Nephron (organoid): ENCODE measurements around the gene MORN4.

Source experiments
- H3K27ac Mint-ChIP-seq, 3 experiments: 2 replicates each; pipeline ENCODE4 v1.8.0; 2020; ENCODE audit warnings: mixed read lengths in 3 of 3, mild to moderate bottlenecking in 2 of 3, moderate library complexity in 1 of 3
- H3K27me3 Mint-ChIP-seq: 2 replicates; pipeline ENCODE4 v1.8.0; 2021; ENCODE audit warnings: low read depth, mild to moderate bottlenecking, moderate library complexity, mixed read lengths
- H3K36me3 Mint-ChIP-seq: 2 replicates; pipeline ENCODE4 v1.8.0; 2020; ENCODE audit warnings: low read depth, mixed read lengths
- H3K4me1 Mint-ChIP-seq: 2 replicates; pipeline ENCODE4 v1.8.0; 2020; ENCODE audit warnings: mixed read lengths
- H3K4me3 Mint-ChIP-seq, 3 experiments: 2 replicates each; pipeline ENCODE4 v1.8.0; 2020; ENCODE audit warnings: mild to moderate bottlenecking in 3 of 3, mixed read lengths in 3 of 3, moderate library complexity in 2 of 3
- H3K9me3 Mint-ChIP-seq: 2 replicates; pipeline ENCODE4 v1.8.0; 2020; ENCODE audit warnings: mixed read lengths
- TF ChIP-seq, protein P1 (sequence below), 3 experiments: fragments of 200-600 bp; sonication (generic); IDR thresholded peaks; one replicate each; pipeline ENCODE4 v1.5.0; 2021; ENCODE audit warnings: antibody characterized with exemption in 3 of 3; ENCODE audit not compliant: unreplicated experiment in 3 of 3

MORN4 gene

DNA sequence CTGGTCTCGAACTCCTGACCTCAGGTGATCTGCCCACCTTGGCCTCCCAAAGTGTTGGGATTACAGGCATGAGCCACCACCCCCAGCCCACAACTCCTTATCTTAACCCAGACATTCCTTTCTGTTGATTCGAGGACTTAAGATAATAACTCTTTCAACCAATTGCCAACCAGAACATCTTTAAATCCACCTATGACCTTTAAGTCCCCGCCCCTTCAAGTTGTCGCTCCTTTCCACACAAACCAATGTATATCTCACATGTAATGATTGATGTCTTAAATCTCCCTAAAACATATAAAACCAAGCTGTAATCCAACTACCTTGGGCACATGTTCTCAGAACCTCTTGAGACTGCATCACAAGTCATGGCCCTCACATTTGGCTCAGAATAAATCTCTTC, 68.5 kb downstream of the MORN4 start:
- TF ChIP-seq, protein P1, sequence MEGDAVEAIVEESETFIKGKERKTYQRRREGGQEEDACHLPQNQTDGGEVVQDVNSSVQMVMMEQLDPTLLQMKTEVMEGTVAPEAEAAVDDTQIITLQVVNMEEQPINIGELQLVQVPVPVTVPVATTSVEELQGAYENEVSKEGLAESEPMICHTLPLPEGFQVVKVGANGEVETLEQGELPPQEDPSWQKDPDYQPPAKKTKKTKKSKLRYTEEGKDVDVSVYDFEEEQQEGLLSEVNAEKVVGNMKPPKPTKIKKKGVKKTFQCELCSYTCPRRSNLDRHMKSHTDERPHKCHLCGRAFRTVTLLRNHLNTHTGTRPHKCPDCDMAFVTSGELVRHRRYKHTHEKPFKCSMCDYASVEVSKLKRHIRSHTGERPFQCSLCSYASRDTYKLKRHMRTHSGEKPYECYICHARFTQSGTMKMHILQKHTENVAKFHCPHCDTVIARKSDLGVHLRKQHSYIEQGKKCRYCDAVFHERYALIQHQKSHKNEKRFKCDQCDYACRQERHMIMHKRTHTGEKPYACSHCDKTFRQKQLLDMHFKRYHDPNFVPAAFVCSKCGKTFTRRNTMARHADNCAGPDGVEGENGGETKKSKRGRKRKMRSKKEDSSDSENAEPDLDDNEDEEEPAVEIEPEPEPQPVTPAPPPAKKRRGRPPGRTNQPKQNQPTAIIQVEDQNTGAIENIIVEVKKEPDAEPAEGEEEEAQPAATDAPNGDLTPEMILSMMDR (IDR thresholded peaks at IDR 0.05; ENCODE audit: unreplicated experiment in 3 of 3) = no peak
- Mint-ChIP-seq H3K4me1 (no peaks in the 10 kb centered on the region), H3K27ac (no peak overlapping the region), H3K4me3 (no peak overlapping the region), H3K9me3 (no peaks in the 10 kb centered on the region), H3K36me3 (no peaks in the 10 kb centered on the region), H3K27me3 (peaks cover 3% of the 10 kb centered on the region)
